HFFc6 (cell line): ENCODE measurements around the gene CNEP1R1. TPM values are rescaled to one million over a fixed set of nuclear protein-coding genes. Genes with fewer than 3 reads are reported as not detected.
"Not testable (repeated sequence)": the region's sequence is repeated elsewhere in the genome, so short reads cannot be mapped to it uniquely, and the experiment has no call there.

ENCODE experiments used
- DNase-seq: peaks from one replicate; pipeline ENCODE4 v3.0.0-alpha.2; 2018
- H3K27ac Mint-ChIP-seq: 2 replicates; pipeline ENCODE4 v1.8.0; 2020; ENCODE audit warnings: mild to moderate bottlenecking, mixed read lengths
- H3K27me3 Mint-ChIP-seq: 2 replicates; pipeline ENCODE4 v1.8.0; 2021; ENCODE audit warnings: mild to moderate bottlenecking, moderate library complexity, mixed read lengths; ENCODE audit not compliant: insufficient read depth
- H3K36me3 Mint-ChIP-seq: 2 replicates; pipeline ENCODE4 v1.8.0; 2021; ENCODE audit warnings: low read depth, mixed read lengths
- H3K4me1 Mint-ChIP-seq: 2 replicates; pipeline ENCODE4 v1.8.0; 2020; ENCODE audit warnings: low read depth, mixed read lengths
- H3K4me3 Mint-ChIP-seq: 2 replicates; pipeline ENCODE4 v1.8.0; 2020; ENCODE audit warnings: mild to moderate bottlenecking, moderate library complexity, mixed read lengths
- H3K9me3 Mint-ChIP-seq: 2 replicates; pipeline ENCODE4 v1.8.0; 2020; ENCODE audit warnings: mild to moderate bottlenecking, mixed read lengths
- CTCF ChIP-seq: fragments of 200-600 bp; sonication (generic); IDR thresholded peaks from 2 replicates; pipeline ENCODE4 v1.5.0; 2021; ENCODE audit warnings: antibody characterized with exemption, mild to moderate bottlenecking
- total RNA-seq, 6 experiments: library from RNA; stranded (reverse); fragmentation: NEBNext Ultra II Directional; extraction: Animal tissue kit (Norgen Biotek cat#: 25700); gene quantifications; 2 replicates in 1 of 6; 3 replicates in 5 of 6; pipeline ENCODE4 v1.2.3, GENCODE V29; 2021

The CNEP1R1 gene
- total RNA-seq, 6 experiments from 2014 or later = 22.7 to 28.1 (median 24.2) TPM

- no peak for TF ChIP-seq CTCF
- no peak for DNase-seq
- Mint-ChIP-seq H3K27me3 (peaks cover 10% of the 10 kb centered on the region), H3K4me1 (no peaks in the 10 kb centered on the region), H3K36me3 (no peaks in the 10 kb centered on the region), H3K4me3 (no peak overlapping the region), H3K9me3 (no peaks in the 10 kb centered on the region), H3K27ac (no peak overlapping the region)
Observed at GRCh38 chr16:50010212-50010611, 14.8 kb upstream of the CNEP1R1 start.

GRCh38 chr16:50011707-50012106 lies 13.3 kb upstream of the CNEP1R1 start:
- H3K27ac Mint-ChIP-seq = no peak overlapping the region
- H3K4me3 Mint-ChIP-seq = no peak overlapping the region
- DNase-seq = no peak
- TF ChIP-seq CTCF = no peak
- H3K4me1 Mint-ChIP-seq = no peaks in the 10 kb centered on the region
- no peaks in the 10 kb centered on the region for H3K9me3 Mint-ChIP-seq
- no peaks in the 10 kb centered on the region for H3K36me3 Mint-ChIP-seq
- peaks cover 12% of the 10 kb centered on the region for H3K27me3 Mint-ChIP-seq

- DNase-seq = no peak
- no peaks in the 10 kb centered on the region for H3K36me3 Mint-ChIP-seq
Observed at GRCh38 chr16:50012182-50012581, 12.8 kb upstream of the CNEP1R1 start.

GRCh38 chr16:50014211-50014610 lies 10.8 kb upstream of the CNEP1R1 start:
- H3K27me3 Mint-ChIP-seq = peaks cover 12% of the 10 kb centered on the region
- not testable (repeated sequence) for DNase-seq, H3K9me3 Mint-ChIP-seq, H3K4me1 Mint-ChIP-seq, H3K27ac Mint-ChIP-seq, H3K4me3 Mint-ChIP-seq, H3K36me3 Mint-ChIP-seq

More at GRCh38 chr16:50012182-50012581, 12.8 kb upstream of the CNEP1R1 start:
- H3K4me1 Mint-ChIP-seq = no peaks in the 10 kb centered on the region
- H3K4me3 Mint-ChIP-seq = no peak overlapping the region
- TF ChIP-seq CTCF = no peak
- no peak overlapping the region for H3K27ac Mint-ChIP-seq
- no peaks in the 10 kb centered on the region for H3K9me3 Mint-ChIP-seq
- H3K27me3 Mint-ChIP-seq = peaks cover 12% of the 10 kb centered on the region

- H3K4me1 Mint-ChIP-seq = no peaks in the 10 kb centered on the region
- no peak overlapping the region for H3K27ac Mint-ChIP-seq
- TF ChIP-seq CTCF = no peak
- H3K4me3 Mint-ChIP-seq = no peak overlapping the region
- DNase-seq = no peak
- no peaks in the 10 kb centered on the region for H3K9me3 Mint-ChIP-seq
- peaks cover 12% of the 10 kb centered on the region for H3K27me3 Mint-ChIP-seq
- no peaks in the 10 kb centered on the region for H3K36me3 Mint-ChIP-seq
Observed at GRCh38 chr16:50015631-50016030, 9.4 kb upstream of the CNEP1R1 start.

- Mint-ChIP-seq H3K4me1 (no peaks in the 10 kb centered on the region), H3K36me3 (no peaks in the 10 kb centered on the region), H3K4me3 (no peak overlapping the region), H3K27me3 (peaks cover 9% of the 10 kb centered on the region), H3K27ac (no peak overlapping the region), H3K9me3 (no peaks in the 10 kb centered on the region)
- no peak; the same call in 1 of the 2 replicates for TF ChIP-seq CTCF
- DNase-seq = no peak
Observed at GRCh38 chr16:50017553-50017952, 7.5 kb upstream of the CNEP1R1 start.
